CD4-positive, alpha-beta T cell (primary cell): ENCODE measurements around the gene EGFLAM. TPM values are rescaled to one million over a fixed set of nuclear protein-coding genes. Genes with fewer than 3 reads are reported as not detected.

Source experiments
- ATAC-seq: fragments of 200-7000 bp; cut with Tn5 transposase; one replicate; pipeline ENCODE4 v1.10.0; 2022; ENCODE audit warnings: mild to moderate bottlenecking; ENCODE audit not compliant: poor library complexity
- CTCF ChIA-PET: fragments of 350-600 bp; sonication (Branson Sonifier 250); formaldehyde crosslinking; loops from one replicate; lab custom pipeline; 2021; ENCODE audit warnings: antibody characterized with exemption, inconsistent platforms; lab: Charles Lee
- POLR2A ChIA-PET: fragments of 350-600 bp; sonication (Branson Sonifier 250); formaldehyde crosslinking; loops from one replicate; lab custom pipeline; 2021; ENCODE audit warnings: antibody characterized with exemption, inconsistent platforms; lab: Charles Lee
- DNase-seq, 14 experiments: peaks; one replicate each; pipeline ENCODE4 v3.0.0-alpha.2; 2013 to 2020; ENCODE audit warnings: mixed read lengths in 2 of 14
- H3K27ac ChIP-seq, 2 donors: one replicate each; pipeline versions ENCODE4 v1.5.1 to v1.7.0; 2013; ENCODE audit warnings: low read length in 2 of 2, low read depth in 1 of 2, mild to moderate bottlenecking in 1 of 2
- H3K27me3 ChIP-seq, 2 experiments: 1 replicate in 1 of 2; 2 replicates in 1 of 2; pipeline versions ENCODE4 v1.6.1 to v1.7.0; 2013; ENCODE audit warnings: low read length in 2 of 2, control low read depth in 1 of 2, mild to moderate bottlenecking in 1 of 2, moderate library complexity in 1 of 2; ENCODE audit not compliant: insufficient read depth in 2 of 2, control insufficient read depth in 1 of 2
- H3K36me3 ChIP-seq: one replicate; pipeline ENCODE4 v1.6.1; 2013; ENCODE audit warnings: low read length, control low read depth; ENCODE audit not compliant: insufficient read depth
- H3K4me1 ChIP-seq: one replicate; pipeline ENCODE4 v1.6.1; 2013; ENCODE audit warnings: low read length, control low read depth; ENCODE audit not compliant: insufficient read depth
- H3K4me3 ChIP-seq: one replicate; pipeline ENCODE4 v1.5.1; 2013; ENCODE audit warnings: mild to moderate bottlenecking, low read length, moderate library complexity
- H3K9me3 ChIP-seq, 2 experiments: 1 replicate in 1 of 2; 2 replicates in 1 of 2; pipeline versions ENCODE4 v1.6.1 to v1.7.0; 2013; ENCODE audit warnings: low read length in 2 of 2, mild to moderate bottlenecking in 2 of 2, control low read depth in 1 of 2, moderate library complexity in 1 of 2; ENCODE audit not compliant: control insufficient read depth in 1 of 2, insufficient read depth in 1 of 2
- H3K27ac Mint-ChIP-seq: one replicate; pipeline ENCODE4 v1.8.0; 2020; ENCODE audit warnings: mixed read lengths
- H3K27me3 Mint-ChIP-seq: one replicate; pipeline ENCODE4 v1.8.0; 2021; ENCODE audit warnings: mixed read lengths
- H3K36me3 Mint-ChIP-seq: one replicate; pipeline ENCODE4 v1.8.0; 2021; ENCODE audit warnings: low read depth, mixed read lengths
- H3K4me1 Mint-ChIP-seq: one replicate; pipeline ENCODE4 v1.8.0; 2021; ENCODE audit warnings: low read depth, mixed read lengths
- H3K4me3 Mint-ChIP-seq: one replicate; pipeline ENCODE4 v1.8.0; 2020; ENCODE audit warnings: mild to moderate bottlenecking, mixed read lengths
- H3K9me3 Mint-ChIP-seq: one replicate; pipeline ENCODE4 v1.8.0; 2020; ENCODE audit warnings: mixed read lengths
- CTCF ChIP-seq: fragments of 200-600 bp; IDR thresholded peaks from one replicate; pipeline ENCODE4 v1.8.0; 2022; ENCODE audit warnings: antibody characterized with exemption, mild to moderate bottlenecking
- intact Hi-C, 2 experiments: fragments of 100-400 bp; cut with DNase I in 1 of 2; cut with micrococcal nuclease in 1 of 2; formaldehyde crosslinking; loops; one replicate each; pipeline versions ENCODE4 v1.15.1 to v1.9.0; 2023 to 2025; cut with DNase I, micrococcal nuclease
- total RNA-seq, 174 experiments: library from RNA in 2 of 174; stranded (reverse) in 2 of 174; gene quantifications; one replicate each; pipeline ENCODE4 v1.2.3 and lab custom pipeline; 2021 to 2026

Gene EGFLAM
- total RNA-seq, 2 experiments from 2014 or later: not detected

- Histone ChIP-seq H3K4me1 (no peaks in the 10 kb centered on the region), H3K36me3 (no peaks in the 10 kb centered on the region), H3K27ac (no peak overlapping the region), H3K27me3 (no peaks in the 10 kb centered on the region), H3K4me3 (no peak overlapping the region), H3K9me3 (no peaks in the 10 kb centered on the region)
- Mint-ChIP-seq H3K27me3 (peaks cover 20% of the 10 kb centered on the region), H3K4me3 (no peak overlapping the region), H3K27ac (no peak overlapping the region), H3K9me3 (no peaks in the 10 kb centered on the region), H3K4me1 (no peaks in the 10 kb centered on the region), H3K36me3 (no peaks in the 10 kb centered on the region)
- ChIA-PET POLR2A (no interaction called here), CTCF (no interaction called here)
- DNase-seq (no peak), ATAC-seq (no peak)
- no peak for TF ChIP-seq CTCF
- intact Hi-C loops: no loop called here
Observed at GRCh38 chr5:38323645-38324295, 65.4 kb downstream of the EGFLAM start.

GRCh38 chr5:38329132-38329715 is 70.9 kb downstream of the EGFLAM start:
- H3K4me1 Mint-ChIP-seq: no peaks in the 10 kb centered on the region
- Histone ChIP-seq H3K9me3 (peaks cover 0 to 3% of the 10 kb centered on the region in 2 experiments), H3K4me3 (no peak overlapping the region), H3K27ac (no peak overlapping the region), H3K4me1 (no peaks in the 10 kb centered on the region), H3K36me3 (no peaks in the 10 kb centered on the region), H3K27me3 (no peaks in the 10 kb centered on the region)
- H3K9me3 Mint-ChIP-seq: no peaks in the 10 kb centered on the region
- TF ChIP-seq CTCF: no peak
- H3K27ac Mint-ChIP-seq: no peak overlapping the region
- peaks cover 5% of the 10 kb centered on the region for H3K27me3 Mint-ChIP-seq
- CTCF ChIA-PET: no interaction called here
- intact Hi-C loops: no loop called here
- no peaks in the 10 kb centered on the region for H3K36me3 Mint-ChIP-seq
- H3K4me3 Mint-ChIP-seq: no peak overlapping the region
- POLR2A ChIA-PET: no interaction called here
- DNase-seq: no peak
- ATAC-seq: no peak

- Histone ChIP-seq H3K27ac (no peak overlapping the region), H3K27me3 (no peaks in the 10 kb centered on the region), H3K9me3 (peaks cover 0 to 3% of the 10 kb centered on the region in 2 experiments), H3K36me3 (no peaks in the 10 kb centered on the region), H3K4me3 (no peak overlapping the region), H3K4me1 (no peaks in the 10 kb centered on the region)
- no peak for TF ChIP-seq CTCF
- DNase-seq: no peak
- Mint-ChIP-seq H3K27me3 (peaks cover 2% of the 10 kb centered on the region), H3K27ac (no peak overlapping the region), H3K9me3 (no peaks in the 10 kb centered on the region), H3K4me3 (no peak overlapping the region), H3K36me3 (no peaks in the 10 kb centered on the region), H3K4me1 (no peaks in the 10 kb centered on the region)
- ChIA-PET POLR2A (no interaction called here), CTCF (no interaction called here)
- no peak for ATAC-seq
- intact Hi-C loops: no loop called here
Observed at GRCh38 chr5:38330207-38330606, 71.8 kb downstream of the EGFLAM start.
